OCI-LY1 (cell line): Measurements from ENCODE around the gene ZNF804A.

Experiments used
- CTCF ChIP-seq: fragments of 200-600 bp; sonication (generic), shearing (Covaris generic); IDR thresholded peaks from 2 replicates; pipeline ENCODE4 v1.5.1; 2017; ENCODE audit warnings: mild to moderate bottlenecking, antibody characterized with exemption, low read length, moderate library complexity, mixed read lengths
- EZH2 ChIP-seq: fragments of 200-600 bp; sonication (generic), shearing (Covaris generic); IDR thresholded peaks from 2 replicates; pipeline ENCODE4 v1.8.0; 2017; ENCODE audit warnings: borderline replicate concordance, mixed run types, mild to moderate bottlenecking, antibody characterized with exemption, low read length, moderate library complexity, mixed read lengths

GRCh38 chr2:184859187-184859586, 260.9 kb downstream of the ZNF804A start:
- no peak for TF ChIP-seq CTCF
- no peak for TF ChIP-seq EZH2
